Lower leg skin (tissue), 3 donors: ENCODE results near the gene RAD51B.

Experiments used
- CTCF ChIP-seq, 3 donors: fragments of 450-650 bp; IDR thresholded peaks; one replicate each; pipeline ENCODE4 v1.5.1; 2016; ENCODE audit warnings: antibody characterized with exemption in 3 of 3, mild to moderate bottlenecking in 3 of 3, moderate library complexity in 2 of 3
- POLR2A ChIP-seq, 2 donors: fragments of 450-650 bp; IDR thresholded peaks; one replicate each; pipeline ENCODE4 v1.6.1; 2016 to 2017; ENCODE audit warnings: antibody characterized with exemption in 2 of 2, mild to moderate bottlenecking in 1 of 2, moderate library complexity in 1 of 2

GRCh38 chr14:67963545-67963944, 144.0 kb downstream of the RAD51B start:
- TF ChIP-seq CTCF (IDR thresholded peaks at IDR 0.05) (no peak), POLR2A (IDR thresholded peaks at IDR 0.05) (no peak)
